Astrocyte of the spinal cord (primary cell): ENCODE results near the gene ISG20L2.
A peak's percentile ranks its signal among the peaks of the same experiment; 100 is the strongest.

Source experiments
- DNase-seq: peaks from one replicate; pipeline ENCODE4 v3.0.0; 2011; ENCODE audit warnings: low read depth, low spot score
- H3K4me3 ChIP-seq: 2 replicates; pipeline ENCODE4 v1.5.1; 2011; ENCODE audit warnings: low read depth, mild to moderate bottlenecking, low read length, moderate library complexity
- in situ Hi-C: cut with HindIII; loops from 2 replicates; pipeline ENCODE4 v1.10.0; 2017; ENCODE audit warnings: low sequenced_read_pairs
- TF ChIP-seq, protein P1 (sequence below): IDR thresholded peaks from 2 replicates; pipeline ENCODE4 v1.5.1; 2012; ENCODE audit warnings: low read depth, mild to moderate bottlenecking, low read length, inconsistent platforms

The ISG20L2 gene

GRCh38 chr1:156706657-156707416, 21.7 kb downstream of the ISG20L2 start:
- DNase-seq = peak; percentile 40
- H3K4me3 ChIP-seq = peak overlapping the region; percentile 41
- in situ Hi-C loops = no loop called here
- TF ChIP-seq, protein P1, sequence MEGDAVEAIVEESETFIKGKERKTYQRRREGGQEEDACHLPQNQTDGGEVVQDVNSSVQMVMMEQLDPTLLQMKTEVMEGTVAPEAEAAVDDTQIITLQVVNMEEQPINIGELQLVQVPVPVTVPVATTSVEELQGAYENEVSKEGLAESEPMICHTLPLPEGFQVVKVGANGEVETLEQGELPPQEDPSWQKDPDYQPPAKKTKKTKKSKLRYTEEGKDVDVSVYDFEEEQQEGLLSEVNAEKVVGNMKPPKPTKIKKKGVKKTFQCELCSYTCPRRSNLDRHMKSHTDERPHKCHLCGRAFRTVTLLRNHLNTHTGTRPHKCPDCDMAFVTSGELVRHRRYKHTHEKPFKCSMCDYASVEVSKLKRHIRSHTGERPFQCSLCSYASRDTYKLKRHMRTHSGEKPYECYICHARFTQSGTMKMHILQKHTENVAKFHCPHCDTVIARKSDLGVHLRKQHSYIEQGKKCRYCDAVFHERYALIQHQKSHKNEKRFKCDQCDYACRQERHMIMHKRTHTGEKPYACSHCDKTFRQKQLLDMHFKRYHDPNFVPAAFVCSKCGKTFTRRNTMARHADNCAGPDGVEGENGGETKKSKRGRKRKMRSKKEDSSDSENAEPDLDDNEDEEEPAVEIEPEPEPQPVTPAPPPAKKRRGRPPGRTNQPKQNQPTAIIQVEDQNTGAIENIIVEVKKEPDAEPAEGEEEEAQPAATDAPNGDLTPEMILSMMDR = no peak

GRCh38 chr1:156705918-156706656, 22.5 kb downstream of the ISG20L2 start:
- peak; percentile 39 for DNase-seq
- TF ChIP-seq, protein P1 = peak; percentile 82
- H3K4me3 ChIP-seq = peak overlapping the region; percentile 41
- in situ Hi-C loops = no loop called here

DNA sequence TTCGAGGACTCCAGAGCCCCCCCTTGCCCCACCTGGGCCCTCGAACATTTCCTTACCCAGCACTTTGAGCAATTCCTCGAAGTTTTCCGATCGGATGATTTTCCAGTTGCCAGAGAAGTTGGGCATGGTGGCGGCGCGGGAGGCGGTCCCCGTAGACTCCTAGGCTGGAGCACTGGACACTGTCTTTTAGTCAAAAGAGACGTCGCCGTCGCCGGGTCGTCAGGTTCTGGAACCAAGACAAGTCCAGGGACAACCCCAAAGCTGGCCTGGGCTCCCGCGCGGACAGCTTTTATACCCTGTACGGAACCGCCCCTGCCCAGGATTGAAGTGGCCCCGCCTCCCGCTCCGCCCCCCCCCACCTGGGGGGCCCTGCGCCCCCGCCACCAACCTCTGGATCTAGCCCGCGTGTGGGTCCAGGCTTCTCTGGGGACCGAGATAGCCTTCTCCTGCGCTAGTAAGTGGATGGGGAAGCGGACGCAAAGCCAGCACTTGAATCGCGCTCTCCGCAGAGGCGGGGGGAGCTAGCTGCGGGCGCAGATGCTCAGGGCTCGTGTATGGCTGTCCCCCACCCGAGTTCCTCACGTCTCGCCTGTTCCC, 23.1 kb downstream of the ISG20L2 start, which contains the start of gene CRABP2:
CRABP2 (minus strand) TSS at position 263 of the 597 bp plus-strand sequence; CDS start at position 126, 137 bp downstream.
- DNase-seq = no peak
- TF ChIP-seq, protein P1 = no peak
- in situ Hi-C loops = no loop called here
- peak within 1 kb of the TSS; percentile 41 for H3K4me3 ChIP-seq

DNA sequence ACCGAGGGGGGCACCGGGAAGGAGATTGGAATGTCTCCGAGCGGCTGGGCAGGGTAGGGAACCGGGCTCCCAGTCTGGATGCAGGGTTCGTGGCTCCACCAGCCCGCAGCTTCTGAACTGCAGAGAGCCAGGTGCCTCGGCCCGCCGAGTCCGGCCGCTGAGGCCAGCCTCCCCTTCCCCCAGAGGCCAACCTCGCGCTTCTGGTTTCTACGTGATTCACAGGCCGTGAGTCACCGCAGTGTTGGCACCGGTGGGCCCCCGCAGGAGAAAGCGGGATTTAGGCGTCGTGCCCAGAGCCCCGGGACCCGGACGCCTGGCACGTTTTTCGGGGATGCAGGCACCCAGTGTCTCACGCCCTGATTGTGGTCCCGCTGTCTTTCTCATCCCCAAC, 23.6 kb downstream of the ISG20L2 start:
- TF ChIP-seq, protein P1 = no peak
- H3K4me3 ChIP-seq = peak overlapping the region; percentile 41
- in situ Hi-C loops = no loop called here
- DNase-seq = peak; percentile 71

DNA sequence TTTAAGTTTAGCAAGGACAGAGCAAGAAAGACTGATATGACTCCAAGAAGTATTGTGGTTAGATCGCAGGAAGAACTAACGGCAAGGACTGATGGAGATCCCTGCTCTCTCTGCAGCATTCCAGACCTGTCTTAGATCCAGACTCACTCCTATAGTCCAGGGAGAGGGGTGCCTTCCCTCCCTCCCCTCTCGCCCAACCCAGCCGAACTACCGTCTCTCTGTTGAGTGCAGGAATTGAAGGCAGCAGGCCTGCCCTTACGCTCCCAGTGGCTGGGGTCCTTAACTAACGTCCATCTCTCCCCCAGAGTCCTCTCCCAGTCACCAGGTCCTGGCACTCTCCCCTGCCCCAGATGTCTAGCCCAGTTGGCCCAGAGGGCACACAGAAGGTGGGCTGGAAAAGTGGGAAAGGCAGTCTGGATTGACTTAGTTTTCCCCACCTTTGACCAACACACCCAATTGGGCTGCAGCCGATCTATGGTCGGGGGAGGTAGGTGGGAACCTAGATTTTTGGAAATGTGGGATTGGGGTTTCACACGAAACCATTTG, 24.3 kb downstream of the ISG20L2 start:
- H3K4me3 ChIP-seq = peak overlapping the region; percentile 41
- in situ Hi-C loops = no loop called here
- TF ChIP-seq, protein P1 = no peak
- no peak for DNase-seq

DNA sequence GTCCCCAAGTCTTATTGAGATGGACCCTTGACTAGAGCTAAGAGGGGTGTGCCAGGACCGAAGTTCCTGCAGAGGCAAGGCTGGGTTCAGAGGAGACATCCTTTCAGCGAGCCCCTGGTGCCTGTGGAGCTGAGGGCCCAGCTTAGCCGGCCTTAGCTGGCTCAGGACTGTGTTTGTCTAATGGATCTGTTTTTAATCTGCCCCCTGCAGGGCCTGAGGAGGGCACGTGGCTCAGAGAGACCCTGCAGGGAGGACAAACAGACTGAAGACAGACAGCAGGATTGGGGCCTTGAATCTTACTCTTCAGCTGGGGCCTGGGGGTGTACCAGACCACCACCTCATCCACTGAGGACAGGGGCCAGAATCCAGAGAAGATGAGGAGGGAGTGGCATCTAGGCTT, 24.8 kb downstream of the ISG20L2 start:
- in situ Hi-C loops = no loop called here

More for the DNA sequence above, 24.8 kb downstream of the ISG20L2 start:
- H3K4me3 ChIP-seq = no peak overlapping the region
- DNase-seq = peak; percentile 51
- TF ChIP-seq, protein P1 = no peak
